HK-2 (cell line): ENCODE measurements around the gene PFKP.

Experiments used
- DNase-seq: peaks from one replicate; pipeline ENCODE4 v3.0.0-alpha.2; 2018; ENCODE audit not compliant: unreplicated experiment

PFKP gene

GRCh38 chr10:3067118-3067858, at the start of gene PFKP:
Gene PFKP, plus strand, starts transcription at chr10:3067548. Its CDS starts 48 bp downstream, at chr10:3067596.
- DNase-seq = peak; percentile 46

- no peak for DNase-seq
These were observed 49.1 kb upstream of the PFKP start for GRCh38 chr10:3018247-3018646.

- DNase-seq = no peak
These were observed 47.0 kb upstream of the PFKP start for GRCh38 chr10:3020311-3020710.

- no peak for DNase-seq
These were observed 46.5 kb upstream of the PFKP start for GRCh38 chr10:3020881-3021280.

- DNase-seq = no peak
These were observed 45.3 kb upstream of the PFKP start for GRCh38 chr10:3022027-3022426.

GRCh38 chr10:3023892-3024291, 43.5 kb upstream of the PFKP start:
- DNase-seq = no peak

- DNase-seq = no peak
These were observed 42.2 kb upstream of the PFKP start for GRCh38 chr10:3025026-3025683.

GRCh38 chr10:3027866-3028265, 39.5 kb upstream of the PFKP start:
- no peak for DNase-seq

- DNase-seq = no peak
These were observed 38.9 kb upstream of the PFKP start for GRCh38 chr10:3028441-3028840.

GRCh38 chr10:3030765-3031164, 36.6 kb upstream of the PFKP start:
- no peak for DNase-seq

GRCh38 chr10:3031490-3031889, 35.9 kb upstream of the PFKP start:
- DNase-seq = no peak

- no peak for DNase-seq
These were observed 33.4 kb upstream of the PFKP start for GRCh38 chr10:3033925-3034324.

- no peak for DNase-seq
These were observed 32.7 kb upstream of the PFKP start for GRCh38 chr10:3034616-3035015.

GRCh38 chr10:3036155-3037021, 31.0 kb upstream of the PFKP start:
- no peak for DNase-seq

- DNase-seq = no peak
These were observed 30.2 kb upstream of the PFKP start for GRCh38 chr10:3037182-3037581.

GRCh38 chr10:3040069-3040468, 27.3 kb upstream of the PFKP start:
- no peak for DNase-seq

GRCh38 chr10:3042589-3042988, 24.8 kb upstream of the PFKP start:
- no peak for DNase-seq

- DNase-seq = peak; percentile 52
These were observed 23.6 kb upstream of the PFKP start for GRCh38 chr10:3043512-3044368.

GRCh38 chr10:3045471-3046209, 21.7 kb upstream of the PFKP start:
- peak; percentile 83 for DNase-seq

GRCh38 chr10:3046210-3046779, 21.1 kb upstream of the PFKP start:
- DNase-seq = no peak
